Breast epithelium (tissue), 4 donors: ENCODE data around the gene TAL1. TPM values are rescaled to one million over a fixed set of nuclear protein-coding genes. Genes with fewer than 3 reads are reported as not detected.

Experiments used
- DNase-seq, 2 donors: peaks; one replicate each; pipeline ENCODE4 v3.0.0-alpha.2; 2019; ENCODE audit warnings: low spot score in 2 of 2
- H3K27ac ChIP-seq, 2 donors: fragments of 200-600 bp; sonication (generic) in 1 of 2; one replicate each; pipeline ENCODE4 v1.5.1; 2016 to 2019; ENCODE audit warnings: mild to moderate bottlenecking in 1 of 2
- H3K27me3 ChIP-seq, 2 donors: fragments of 200-600 bp; sonication (generic) in 1 of 2; one replicate each; pipeline versions ENCODE4 v1.5.1 to v1.6.0; 2017 to 2019; ENCODE audit warnings: control low read depth in 1 of 2, mild to moderate bottlenecking in 1 of 2
- H3K36me3 ChIP-seq: fragments of 200-600 bp; one replicate; pipeline ENCODE4 v1.5.1; 2019
- H3K4me1 ChIP-seq, 2 donors: fragments of 200-600 bp; sonication (generic); one replicate each; pipeline ENCODE4 v1.5.1; 2016 to 2019; ENCODE audit warnings: control low read depth in 1 of 2
- H3K4me3 ChIP-seq, 3 donors: fragments of 200-600 bp; sonication (generic); 1 replicate in 2 of 3; 2 replicates in 1 of 3; pipeline ENCODE4 v1.5.1; 2016 to 2019; ENCODE audit warnings: mild to moderate bottlenecking in 3 of 3, moderate library complexity in 2 of 3
- H3K9me3 ChIP-seq, 2 donors: fragments of 200-600 bp; sonication (generic) in 1 of 2; one replicate each; pipeline ENCODE4 v1.5.1; 2016 to 2019; ENCODE audit warnings: control low read depth in 1 of 2
- POLR2A ChIP-seq: fragments of 450-650 bp; IDR thresholded peaks from one replicate; pipeline ENCODE4 v1.6.1; 2016; ENCODE audit warnings: antibody characterized with exemption, mild to moderate bottlenecking, moderate library complexity
- POLR2AphosphoS5 ChIP-seq, 3 donors: sonication (generic); formaldehyde crosslinking; IDR thresholded peaks; one replicate each; pipeline ENCODE4 v1.6.1; 2017; ENCODE audit warnings: antibody characterized with exemption in 3 of 3
- intact Hi-C: fragments of 100-400 bp; cut with DNase I; formaldehyde crosslinking; loops from one replicate; pipeline ENCODE4 v1.15.1; 2023; ENCODE audit warnings: low total_unique reads
- total RNA-seq, 3 donors: library from RNA; depleted of rRNA; stranded (reverse); fragments of >200 nt; gene quantifications; one replicate each; pipeline ENCODE4 v1.1.0, GENCODE V29; 2016
- TF ChIP-seq, protein P1 (sequence below), 3 donors: fragments of 450-650 bp; IDR thresholded peaks; one replicate each; pipeline ENCODE4 v1.5.1; 2016 to 2017; ENCODE audit warnings: antibody characterized with exemption in 3 of 3, mild to moderate bottlenecking in 3 of 3, moderate library complexity in 3 of 3

The TAL1 gene
- total RNA-seq, 3 donors from 2014 or later = 2.3 to 6.2 (median 5.1) TPM

DNA sequence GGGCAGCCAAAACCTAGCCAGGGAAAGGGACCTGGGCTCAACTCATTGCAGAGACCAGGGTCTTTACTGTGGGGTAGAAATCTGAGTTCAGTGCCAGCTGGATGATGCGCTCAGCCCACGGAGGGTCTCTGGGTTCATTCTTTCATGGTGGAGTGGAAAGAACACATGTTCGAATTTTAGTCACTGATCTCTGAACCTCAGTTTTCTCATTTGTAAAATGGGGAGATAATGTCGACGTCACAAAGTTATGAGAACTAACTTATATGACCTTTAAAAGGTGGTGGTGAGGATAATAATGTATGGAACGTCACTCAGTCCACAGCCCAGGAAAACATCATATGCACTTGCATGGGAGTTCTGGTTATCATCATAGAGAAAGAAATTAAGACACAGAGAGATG is 1.2 kb upstream of the TAL1 start:
- intact Hi-C loops = no loop called here
- Histone ChIP-seq H3K4me1 (peaks cover 0 to 7% of the 10 kb centered on the region in 2 donors), H3K4me3 (no peak overlapping the region), H3K27me3 (peaks cover 6 to 54% of the 10 kb centered on the region in 2 donors), H3K27ac (no peak overlapping the region), H3K36me3 (no peaks in the 10 kb centered on the region), H3K9me3 (no peaks in the 10 kb centered on the region)
- TF ChIP-seq POLR2AphosphoS5 (IDR thresholded peaks at IDR 0.05) (no peak), POLR2A (no peak)
- TF ChIP-seq, protein P1, sequence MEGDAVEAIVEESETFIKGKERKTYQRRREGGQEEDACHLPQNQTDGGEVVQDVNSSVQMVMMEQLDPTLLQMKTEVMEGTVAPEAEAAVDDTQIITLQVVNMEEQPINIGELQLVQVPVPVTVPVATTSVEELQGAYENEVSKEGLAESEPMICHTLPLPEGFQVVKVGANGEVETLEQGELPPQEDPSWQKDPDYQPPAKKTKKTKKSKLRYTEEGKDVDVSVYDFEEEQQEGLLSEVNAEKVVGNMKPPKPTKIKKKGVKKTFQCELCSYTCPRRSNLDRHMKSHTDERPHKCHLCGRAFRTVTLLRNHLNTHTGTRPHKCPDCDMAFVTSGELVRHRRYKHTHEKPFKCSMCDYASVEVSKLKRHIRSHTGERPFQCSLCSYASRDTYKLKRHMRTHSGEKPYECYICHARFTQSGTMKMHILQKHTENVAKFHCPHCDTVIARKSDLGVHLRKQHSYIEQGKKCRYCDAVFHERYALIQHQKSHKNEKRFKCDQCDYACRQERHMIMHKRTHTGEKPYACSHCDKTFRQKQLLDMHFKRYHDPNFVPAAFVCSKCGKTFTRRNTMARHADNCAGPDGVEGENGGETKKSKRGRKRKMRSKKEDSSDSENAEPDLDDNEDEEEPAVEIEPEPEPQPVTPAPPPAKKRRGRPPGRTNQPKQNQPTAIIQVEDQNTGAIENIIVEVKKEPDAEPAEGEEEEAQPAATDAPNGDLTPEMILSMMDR (IDR thresholded peaks at IDR 0.05) = no peak
- DNase-seq = no peak

DNA sequence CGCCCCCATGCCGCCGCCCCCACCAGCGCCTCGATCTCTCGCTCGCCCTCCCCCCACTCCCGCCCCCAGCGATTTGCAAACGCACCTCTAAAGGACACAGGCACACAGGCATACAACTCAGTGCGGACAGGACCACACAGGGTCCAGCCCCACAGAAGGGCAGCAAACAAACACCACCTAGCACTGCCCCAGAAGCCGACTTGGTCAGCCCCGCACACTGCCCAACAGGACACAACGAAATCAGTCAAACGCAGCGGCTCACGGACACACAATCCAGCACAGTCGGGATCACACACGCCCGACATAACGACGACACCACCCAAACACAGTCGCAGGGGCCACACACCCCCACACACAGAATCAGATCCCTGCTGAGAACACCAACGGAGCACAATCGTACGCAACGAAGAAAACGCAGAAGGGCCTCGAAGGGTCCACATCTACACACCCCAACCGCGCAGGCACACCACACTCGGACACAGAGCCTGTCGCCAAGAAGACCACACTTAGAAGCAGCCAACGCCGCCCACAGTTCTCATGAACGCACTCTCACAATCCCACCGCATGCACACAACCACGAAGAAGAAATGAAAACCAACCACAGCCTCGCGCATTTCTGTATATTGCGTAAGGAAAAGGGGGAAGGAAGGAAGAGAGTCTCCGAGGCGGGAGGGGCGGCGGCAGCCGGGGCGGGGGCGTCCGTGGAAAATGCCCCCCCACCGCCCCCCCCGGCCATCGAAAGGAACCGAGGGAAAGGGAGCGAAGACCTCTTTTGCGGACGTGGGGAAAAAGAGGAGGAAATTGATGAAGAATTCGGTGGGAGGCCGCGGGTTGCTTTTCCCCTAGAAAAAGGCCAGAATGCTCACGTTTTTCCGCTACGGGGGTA is 481 bp downstream of the TAL1 start:
- DNase-seq = no peak
- H3K27me3 ChIP-seq = peaks cover 6 to 71% of the 10 kb centered on the region in 2 donors

DNA sequence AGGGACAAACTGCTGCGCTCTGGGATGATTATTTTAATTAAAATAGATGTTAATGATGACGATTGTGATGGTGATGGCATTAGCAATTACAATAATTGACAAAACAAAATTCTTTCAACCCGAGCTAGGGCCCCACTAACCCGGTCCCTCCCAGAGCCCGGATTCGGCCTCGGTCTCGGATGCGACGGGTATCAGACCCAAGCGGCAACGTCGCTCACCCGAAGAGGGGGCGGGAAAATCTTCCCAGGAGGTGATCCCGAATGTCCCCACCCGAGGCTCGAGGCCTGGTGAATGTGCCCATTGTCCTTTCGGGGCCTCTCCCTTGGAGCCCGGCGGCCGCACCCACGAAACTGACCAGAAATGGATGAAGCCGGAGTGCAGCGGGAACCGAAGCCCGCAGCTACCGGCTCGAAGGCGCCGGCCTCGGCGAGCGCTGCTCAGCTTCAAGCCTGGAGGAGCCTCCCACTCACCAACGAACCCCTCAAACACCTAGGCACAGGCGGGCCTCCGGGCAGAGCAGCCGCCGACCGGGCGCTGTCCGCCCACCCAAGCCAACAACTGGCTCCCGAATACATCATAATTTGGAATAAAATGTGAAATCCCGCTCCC is 1.2 kb downstream of the TAL1 start:
- peaks cover 0 to 7% of the 10 kb centered on the region in 2 donors for H3K4me1 ChIP-seq
- H3K4me3 ChIP-seq = peak overlapping the region; percentile 36 to 61 (median 44)
- intact Hi-C loops = no loop called here
- peak overlapping the region; percentile 25 to 77 for H3K27ac ChIP-seq
- DNase-seq = no peak
- H3K27me3 ChIP-seq = peaks cover 6 to 78% of the 10 kb centered on the region in 2 donors
- TF ChIP-seq POLR2A = no peak
- TF ChIP-seq, protein P1 (IDR thresholded peaks at IDR 0.05) = no peak
- TF ChIP-seq POLR2AphosphoS5 (IDR thresholded peaks at IDR 0.05) = no peak
- no peaks in the 10 kb centered on the region for H3K36me3 ChIP-seq
- no peaks in the 10 kb centered on the region for H3K9me3 ChIP-seq

More for the DNA sequence above, 481 bp downstream of the TAL1 start:
- TF ChIP-seq POLR2AphosphoS5 (IDR thresholded peaks at IDR 0.05) = peak; percentile 80 to 87 (median 85)
- TF ChIP-seq, protein P1 (IDR thresholded peaks at IDR 0.05) = no peak
- Histone ChIP-seq H3K9me3 (no peaks in the 10 kb centered on the region), H3K27ac (peak overlapping the region; percentile 25 to 77), H3K4me3 (peak overlapping the region; percentile 36 to 61 (median 44)), H3K4me1 (peaks cover 0 to 7% of the 10 kb centered on the region in 2 donors), H3K36me3 (no peaks in the 10 kb centered on the region)
- intact Hi-C loops = no loop called here

DNA sequence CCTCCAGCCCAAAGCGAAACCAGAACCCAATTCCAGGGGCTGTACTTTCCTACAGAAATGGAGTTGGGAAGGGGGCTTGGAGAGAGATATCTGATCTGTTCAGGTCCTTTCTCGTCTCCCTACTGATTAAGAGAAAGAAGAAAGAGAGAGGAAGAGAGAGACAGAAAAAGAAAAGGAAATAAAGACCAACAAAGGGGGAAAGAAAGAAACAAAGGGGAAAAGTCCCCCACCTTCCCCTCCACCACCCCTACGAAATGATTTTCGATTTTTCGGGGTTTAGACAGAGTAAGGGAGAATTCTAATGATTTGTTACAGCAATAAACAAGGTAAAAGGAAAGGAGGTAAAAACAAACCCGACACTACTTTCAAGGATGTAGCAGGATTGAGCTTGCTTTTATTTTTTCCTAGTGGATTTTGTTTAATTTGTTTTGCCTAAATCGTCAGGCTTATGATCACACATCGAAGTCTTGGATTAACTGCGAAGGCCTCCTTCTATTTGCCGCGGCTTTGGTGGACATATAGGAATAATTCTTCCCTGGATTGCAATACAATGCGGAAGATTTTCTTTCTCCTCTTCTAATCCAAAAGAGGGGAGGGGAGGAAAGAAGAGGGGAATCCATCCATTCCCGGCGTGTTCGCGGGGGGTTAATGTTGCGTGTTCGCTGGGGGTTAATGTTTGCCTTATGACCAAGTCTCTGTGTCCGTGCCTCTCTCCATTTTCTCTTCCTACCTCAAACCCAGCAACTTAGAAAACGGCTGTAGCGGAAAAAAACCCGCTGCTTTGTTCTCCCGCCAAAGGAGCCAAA is 1.9 kb downstream of the TAL1 start:
- H3K27me3 ChIP-seq = peaks cover 11 to 85% of the 10 kb centered on the region in 2 donors
- H3K4me3 ChIP-seq = peak overlapping the region; percentile 36 to 61 (median 44)
- peaks cover 0 to 10% of the 10 kb centered on the region in 2 donors for H3K4me1 ChIP-seq
- DNase-seq = no peak
- H3K9me3 ChIP-seq = no peaks in the 10 kb centered on the region
- no peaks in the 10 kb centered on the region for H3K36me3 ChIP-seq
- no peak for TF ChIP-seq POLR2AphosphoS5 (IDR thresholded peaks at IDR 0.05)
- no peak for TF ChIP-seq POLR2A
- TF ChIP-seq, protein P1 (IDR thresholded peaks at IDR 0.05) = no peak
- intact Hi-C loops = no loop called here
- H3K27ac ChIP-seq = peak overlapping the region; percentile 50 to 77
